T-cell (primary cell): Measurements from ENCODE around the gene APOC3. TPM values are rescaled to one million over a fixed set of nuclear protein-coding genes. Genes with fewer than 3 reads are reported as not detected.

ENCODE experiments used
- ATAC-seq, 4 experiments: fragments of 200-7000 bp in 3 of 4; fragments of 150-1000 bp in 1 of 4; cut with Tn5 transposase; replicated peaks in 1 of 4; 1 replicate in 3 of 4; 2 replicates in 1 of 4; pipeline ENCODE4 v1.10.0; 2021; ENCODE audit warnings: moderate library complexity in 3 of 4, mild to moderate bottlenecking in 2 of 4, moderate number of reproducible peaks in 1 of 4
- CTCF ChIA-PET, 2 donors: fragments of 300-600 bp; sonication (Branson Sonifier 250); formaldehyde crosslinking; loops; one replicate each; lab custom pipeline; 2022; ENCODE audit warnings: antibody characterized with exemption in 2 of 2; lab: Charles Lee
- POLR2A ChIA-PET, 2 donors: fragments of 300-600 bp; sonication (Branson Sonifier 250); formaldehyde crosslinking; loops; one replicate each; lab custom pipeline; 2022; ENCODE audit warnings: antibody characterized with exemption in 2 of 2; lab: Charles Lee
- DNase-seq, 35 experiments: peaks; one replicate each; pipeline versions ENCODE4 v3.0.0 to v3.0.0-alpha.2; 2013 to 2023
- H3K27ac ChIP-seq: one replicate; pipeline ENCODE4 v1.5.1; 2013; ENCODE audit warnings: low read length
- H3K27me3 ChIP-seq, 2 experiments: replicated peaks in 1 of 2; 1 replicate in 1 of 2; 2 replicates in 1 of 2; pipeline versions ENCODE4 v1.6.1 to v1.7.0; 2013; ENCODE audit warnings: low read length in 1 of 2, mixed read lengths in 1 of 2; ENCODE audit not compliant: control insufficient read depth in 2 of 2, insufficient read depth in 2 of 2; ENCODE audit errors: extremely low read depth in 1 of 2
- H3K36me3 ChIP-seq, 2 donors: 1 replicate in 1 of 2; 2 replicates in 1 of 2; pipeline versions ENCODE4 v1.6.1 to v1.7.0; 2013; ENCODE audit warnings: low read length in 1 of 2; ENCODE audit not compliant: control insufficient read depth in 2 of 2, insufficient read depth in 1 of 2; ENCODE audit errors: extremely low read depth in 1 of 2
- H3K4me1 ChIP-seq, 2 experiments: 1 replicate in 1 of 2; 2 replicates in 1 of 2; pipeline versions ENCODE4 v1.6.1 to v1.7.0; 2013; ENCODE audit warnings: low read length in 2 of 2, mixed read lengths in 1 of 2; ENCODE audit not compliant: insufficient read depth in 2 of 2, control insufficient read depth in 1 of 2; ENCODE audit errors: extremely low read depth in 1 of 2
- H3K4me3 ChIP-seq, 2 donors: 1 replicate in 1 of 2; 2 replicates in 1 of 2; pipeline versions ENCODE4 v1.5.1 to v1.7.0; 2013; ENCODE audit warnings: mild to moderate bottlenecking in 2 of 2, low read length in 1 of 2, moderate library complexity in 1 of 2; ENCODE audit not compliant: control insufficient read depth in 1 of 2; ENCODE audit errors: extremely low read depth in 1 of 2
- H3K9me3 ChIP-seq: 2 replicates; pipeline ENCODE4 v1.7.0; 2013
- H3K27ac Mint-ChIP-seq, 2 donors: one replicate each; pipeline ENCODE4 v1.8.0; 2020 to 2021; ENCODE audit warnings: mild to moderate bottlenecking in 2 of 2, mixed read lengths in 2 of 2
- H3K27me3 Mint-ChIP-seq, 2 donors: one replicate each; pipeline ENCODE4 v1.8.0; 2021 to 2022; ENCODE audit warnings: mixed read lengths in 2 of 2
- H3K36me3 Mint-ChIP-seq: one replicate; pipeline ENCODE4 v1.8.0; 2021; ENCODE audit warnings: mixed read lengths
- H3K4me1 Mint-ChIP-seq, 3 donors: one replicate each; pipeline ENCODE4 v1.8.0; 2020 to 2022; ENCODE audit warnings: mixed read lengths in 3 of 3, mild to moderate bottlenecking in 1 of 3
- H3K4me3 Mint-ChIP-seq, 3 donors: one replicate each; pipeline ENCODE4 v1.8.0; 2020 to 2022; ENCODE audit warnings: mild to moderate bottlenecking in 3 of 3, mixed read lengths in 3 of 3, moderate library complexity in 3 of 3
- H3K9me3 Mint-ChIP-seq, 3 donors: one replicate each; pipeline ENCODE4 v1.8.0; 2020 to 2022; ENCODE audit warnings: mixed read lengths in 3 of 3
- WGBS: methylation state at CpG from one replicate; pipeline ENCODE4 v1.1.5; 2013; ENCODE audit warnings: missing lambda C conversion rate; ENCODE audit not compliant: insufficient coverage; 5-methylcytosine and 5-hydroxymethylcytosine counted together
- total RNA-seq, 35 experiments: library from RNA in 6 of 35; stranded (reverse) in 6 of 35; fragments of 120-200 nt in 1 of 35; gene quantifications; one replicate each; pipeline versions ENCODE4 v1.2.1 to v1.2.4 and lab custom pipeline; 2013 to 2026

APOC3 gene
- total RNA-seq, 5 donors from 2014 or later (not counting 1 experiment from before 2014, with no cell fraction given), result 3.3 to 4.1 (median 3.7) TPM; not detected in 2

DNA sequence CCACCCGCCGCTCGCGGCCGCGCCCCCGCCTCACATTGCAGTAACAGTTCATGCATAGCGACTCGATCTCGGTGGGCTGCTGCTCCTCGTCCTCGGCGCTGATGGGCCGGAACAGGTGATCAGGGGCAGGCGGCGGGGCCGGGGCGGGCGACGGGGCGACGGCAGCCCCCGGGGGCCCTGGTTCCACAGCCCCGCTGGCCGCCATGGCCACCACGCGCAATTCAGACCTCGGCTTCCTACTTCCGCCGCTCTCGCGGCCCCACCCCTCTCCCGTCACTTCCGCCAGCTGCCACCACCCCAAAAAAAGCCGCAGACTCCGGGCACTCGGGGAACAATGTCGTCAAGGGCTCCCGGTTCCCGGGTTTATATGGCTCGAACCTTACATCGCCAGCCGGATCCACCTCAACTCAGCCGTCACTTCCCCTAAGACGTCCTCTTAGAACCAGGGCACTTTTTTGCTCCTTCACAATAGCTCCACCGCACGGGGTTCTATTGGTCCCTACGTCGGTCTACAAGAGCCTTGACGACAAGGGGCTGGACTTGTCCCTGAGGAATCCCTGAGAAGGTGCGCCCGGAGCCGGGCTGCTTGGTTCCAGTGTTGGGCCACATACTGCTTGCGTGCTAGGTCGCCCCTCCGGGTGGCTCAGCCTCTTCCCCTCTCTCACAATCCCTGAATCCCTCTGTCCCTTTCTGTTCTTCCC, 41.8 kb upstream of the APOC3 start, which contains the start of gene ZPR1:
TSS of gene ZPR1 (minus strand) at position 238 of the 701 bp plus-strand sequence. CDS start at position 205, 33 bp downstream.
- Histone ChIP-seq H3K9me3 (no peaks in the 10 kb centered on the region), H3K27me3 (peaks cover 0 to 11% of the 10 kb centered on the region in 2 experiments), H3K4me1 (peaks cover 9 to 37% of the 10 kb centered on the region in 2 experiments), H3K4me3 (peak within 1 kb of the TSS; percentile 82 to 93), H3K27ac (peak within 1 kb of the TSS; percentile 79), H3K36me3 (peaks cover 4 to 39% of the 10 kb centered on the region in 2 donors)
- POLR2A ChIA-PET, result interaction anchor here (0.6 to 2.3 kb wide), 12 partner anchors 12 to 540 kb away, joined by 3 to 9 read pairs (median 4); partner anchors contain the start of genes PAFAH1B2 (in 2 of the 2) and CEP164 (in 1 of the 2)
- DNase-seq (peak; percentile 65 to 91 (median 84)), ATAC-seq (peak; percentile 89 to 93 (median 90))
- peaks cover 44 to 62% (median 60%) of the 10 kb centered on the region in 3 donors for H3K4me1 Mint-ChIP-seq
- H3K36me3 Mint-ChIP-seq, result peaks cover 38% of the 10 kb centered on the region
- WGBS, result 1% methylated on average over 51 of the region's 56 CpGs
- no peaks in the 10 kb centered on the region for H3K27me3 Mint-ChIP-seq
- no peaks in the 10 kb centered on the region for H3K9me3 Mint-ChIP-seq
- CTCF ChIA-PET, result interaction anchor here in 1 of 2 donors (0.7 to 2.3 kb wide), 8 partner anchors 11 to 439 kb away, joined by 3 to 14 read pairs (median 3); partner anchors contain the start of genes BUD13 and PAFAH1B2
- H3K4me3 Mint-ChIP-seq, result peak within 1 kb of the TSS; percentile 82 to 97 (median 93)
- peak within 1 kb of the TSS; percentile 94 to 96 for H3K27ac Mint-ChIP-seq

DNA sequence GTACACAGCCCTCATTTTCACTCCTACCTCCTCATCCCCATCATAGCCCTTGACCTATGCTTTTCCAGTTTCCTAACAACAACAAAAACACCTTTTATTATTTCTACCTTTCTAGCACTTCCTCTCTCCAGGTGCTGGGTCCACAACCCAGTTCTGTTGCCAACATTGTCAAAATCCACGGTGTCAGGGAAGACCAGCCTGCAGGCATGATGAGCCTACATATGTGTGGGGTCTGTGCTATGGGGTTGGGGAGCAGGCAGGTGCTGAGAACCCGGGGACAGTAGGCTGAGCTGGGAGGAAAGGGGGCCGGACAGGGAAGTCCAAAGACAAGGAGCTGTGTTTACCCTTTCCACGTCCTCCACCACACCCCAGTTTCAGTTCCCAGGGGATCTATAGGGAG, 41.2 kb upstream of the APOC3 start:
- ChIA-PET CTCF (interaction anchor here (0.6 to 2.3 kb wide), 6 partner anchors 25 to 356 kb away, joined by 3 to 14 read pairs (median 4); partner anchors contain the start of gene PAFAH1B2 (in 1 of the 2)), POLR2A (interaction anchor here (0.6 to 1.8 kb wide), 7 partner anchors 15 to 539 kb away, joined by 3 to 6 read pairs (median 3); partner anchors contain the start of genes PAFAH1B2 (in 2 of the 2) and CEP164 (in 1 of the 2))
- H3K4me1 ChIP-seq, result peaks cover 9 to 37% of the 10 kb centered on the region in 2 experiments
- Mint-ChIP-seq H3K36me3 (peaks cover 32% of the 10 kb centered on the region), H3K4me3 (peak overlapping the region; percentile 82 to 97 (median 93)), H3K4me1 (peaks cover 44 to 56% (median 56%) of the 10 kb centered on the region in 3 donors), H3K27ac (peak overlapping the region; percentile 94 to 96), H3K27me3 (no peaks in the 10 kb centered on the region), H3K9me3 (no peaks in the 10 kb centered on the region)
- no CpG with 5 or more reads among the region's 4 CpGs for WGBS
- peaks cover 0 to 33% of the 10 kb centered on the region in 2 donors for H3K36me3 ChIP-seq
- no peaks in the 10 kb centered on the region for H3K9me3 ChIP-seq
- ATAC-seq, result no peak
- H3K27me3 ChIP-seq, result peaks cover 0 to 11% of the 10 kb centered on the region in 2 experiments
- H3K4me3 ChIP-seq, result peak overlapping the region; percentile 82 to 93
- no peak for DNase-seq
- peak overlapping the region; percentile 79 for H3K27ac ChIP-seq

DNA sequence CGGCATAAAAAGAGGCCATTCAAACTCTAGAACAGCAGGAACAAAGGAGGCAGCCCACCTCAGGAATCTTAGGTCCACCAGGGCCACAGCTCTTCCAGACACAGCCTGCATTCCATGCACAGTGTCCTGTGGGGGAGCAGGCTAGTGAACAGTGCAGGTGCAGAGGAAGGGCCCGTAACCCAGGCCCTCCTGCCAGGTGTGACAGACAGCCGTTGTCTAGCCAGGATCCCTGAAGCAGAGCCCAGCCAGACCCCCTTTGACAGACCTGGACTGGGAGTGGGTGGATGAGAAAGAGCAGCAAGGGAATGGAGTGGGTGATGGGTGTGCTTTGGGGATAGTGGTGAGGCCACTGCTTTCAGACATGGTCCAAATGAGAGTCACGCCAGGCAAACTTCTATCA, 40.7 kb upstream of the APOC3 start:
- Mint-ChIP-seq H3K4me1 (peaks cover 44 to 56% (median 55%) of the 10 kb centered on the region in 3 donors), H3K9me3 (no peaks in the 10 kb centered on the region), H3K27ac (peak overlapping the region in 1 of 2 donors; percentile 6), H3K27me3 (no peaks in the 10 kb centered on the region), H3K36me3 (peaks cover 31% of the 10 kb centered on the region), H3K4me3 (peak overlapping the region; percentile 82 to 97 (median 93))
- peaks cover 0 to 28% of the 10 kb centered on the region in 2 donors for H3K36me3 ChIP-seq
- H3K9me3 ChIP-seq, result no peaks in the 10 kb centered on the region
- no peak for ATAC-seq
- POLR2A ChIA-PET, result no interaction called here
- H3K4me3 ChIP-seq, result no peak overlapping the region
- H3K27me3 ChIP-seq, result peaks cover 0 to 11% of the 10 kb centered on the region in 2 experiments
- CTCF ChIA-PET, result interaction anchor here (0.6 to 1.3 kb wide), 2 partner anchors 34 to 355 kb away, joined by 3 read pairs; partner anchors contain the start of gene PAFAH1B2 (in 1 of the 2)
- WGBS, result 100% methylated on average over 2 of the region's 4 CpGs
- peaks cover 9 to 37% of the 10 kb centered on the region in 2 experiments for H3K4me1 ChIP-seq
- no peak overlapping the region for H3K27ac ChIP-seq
- no peak for DNase-seq

DNA sequence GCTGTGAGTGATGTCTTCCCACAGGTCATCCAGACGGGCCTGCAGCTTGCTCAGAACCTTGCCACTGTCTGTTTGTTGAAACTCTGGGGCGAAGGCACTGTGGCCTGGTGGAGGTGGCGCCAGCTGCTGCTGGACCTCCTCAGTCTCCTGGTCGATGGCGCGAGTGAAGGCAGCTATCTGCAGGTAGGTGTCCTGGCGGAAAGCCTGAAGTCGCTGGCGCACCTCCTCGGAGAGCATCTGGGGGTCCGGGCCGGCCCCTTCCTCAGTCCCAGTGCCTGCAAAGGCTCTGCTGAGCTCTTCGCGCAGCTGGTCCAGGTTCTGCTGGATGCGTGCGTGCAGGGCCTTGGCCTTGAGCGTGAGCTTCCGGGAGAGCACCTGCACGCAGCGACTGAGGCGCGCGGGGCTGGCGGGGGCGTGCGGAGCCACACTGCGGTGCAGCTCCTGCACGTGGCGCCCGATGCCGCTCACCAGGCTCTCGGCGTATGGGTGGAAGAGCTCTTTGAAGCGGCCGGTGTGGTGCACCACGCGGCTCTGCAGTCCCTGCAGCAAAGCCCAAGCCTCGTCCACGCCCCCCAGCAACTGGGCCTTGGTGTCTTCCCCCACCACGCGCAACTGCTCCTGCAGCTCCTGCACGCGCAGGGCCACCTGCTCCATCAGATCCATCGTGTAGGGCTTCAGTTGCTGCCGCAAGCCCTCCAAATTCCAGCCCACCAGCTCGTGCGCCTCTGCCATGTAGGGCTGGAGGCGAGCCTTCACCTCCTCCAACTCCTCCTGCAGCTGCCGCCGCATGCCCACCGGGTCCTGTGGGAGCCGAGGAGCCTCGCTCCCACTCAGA, 39.3 kb upstream of the APOC3 start:
- peaks cover 0 to 11% of the 10 kb centered on the region in 2 experiments for H3K27me3 ChIP-seq
- ATAC-seq (no peak), DNase-seq (no peak)
- Mint-ChIP-seq H3K36me3 (peaks cover 16% of the 10 kb centered on the region), H3K4me1 (peaks cover 37 to 44% (median 42%) of the 10 kb centered on the region in 3 donors), H3K27me3 (peaks cover 0 to 4% of the 10 kb centered on the region in 2 donors), H3K4me3 (peak overlapping the region in 1 of 3 donors; percentile 41), H3K9me3 (no peaks in the 10 kb centered on the region), H3K27ac (peak overlapping the region in 1 of 2 donors; percentile 16)
- no peak overlapping the region for H3K27ac ChIP-seq
- peaks cover 9 to 37% of the 10 kb centered on the region in 2 experiments for H3K4me1 ChIP-seq
- ChIA-PET POLR2A (no interaction called here), CTCF (interaction anchor here (0.5 to 3.0 kb wide), 24 partner anchors 9 to 476 kb away, joined by 3 to 38 read pairs (median 4); partner anchors contain the start of gene SIDT2 (in 1 of the 2))
- peaks cover 0 to 14% of the 10 kb centered on the region in 2 donors for H3K36me3 ChIP-seq
- no peak overlapping the region for H3K4me3 ChIP-seq
- no peaks in the 10 kb centered on the region for H3K9me3 ChIP-seq
- WGBS, result 85% methylated on average over 48 of the region's 53 CpGs

DNA sequence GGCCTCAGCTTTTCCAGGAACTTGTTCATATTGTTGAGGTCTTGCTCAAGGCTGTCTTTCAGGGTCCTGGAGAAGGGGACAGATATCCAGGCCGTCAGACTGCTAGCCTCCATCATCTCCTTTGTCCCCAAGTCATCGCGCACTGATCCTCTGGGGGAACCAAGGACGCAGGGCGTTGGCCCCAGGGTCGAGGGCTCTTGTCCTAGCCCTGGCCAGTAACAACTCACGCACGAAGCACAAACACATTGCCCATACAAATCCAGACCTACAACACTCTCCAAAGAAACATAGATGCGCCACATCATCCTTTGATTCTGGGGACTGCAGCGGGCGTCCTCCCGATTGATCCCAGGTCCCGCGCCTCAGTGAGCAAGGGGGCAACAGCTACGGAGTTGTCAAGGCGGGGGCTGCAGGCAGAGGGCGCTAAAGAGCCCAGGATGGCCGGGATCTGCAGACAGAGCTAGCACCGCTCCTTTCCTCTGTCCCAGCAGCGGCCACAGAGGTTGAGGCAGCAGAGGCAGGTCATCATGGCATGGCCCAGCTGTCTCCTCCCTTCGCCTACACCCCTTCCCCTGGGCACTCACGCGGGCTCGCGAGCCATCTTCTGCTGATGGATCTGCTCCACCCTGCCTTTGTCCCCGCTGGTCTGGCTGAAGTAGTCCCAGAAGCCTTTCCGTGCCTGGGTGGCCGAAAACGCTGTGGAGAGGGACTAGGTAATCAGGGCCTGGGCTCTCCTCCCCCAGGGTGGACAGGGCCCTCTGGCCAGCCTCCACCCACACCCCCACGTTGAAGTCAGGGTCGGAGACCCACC, 38.5 kb upstream of the APOC3 start:
- CTCF ChIA-PET, result interaction anchor here (0.5 to 3.0 kb wide), 20 partner anchors 11 to 439 kb away, joined by 3 to 38 read pairs (median 4); partner anchors contain the start of gene SIDT2 (in 1 of the 2)
- peaks cover 9 to 36% of the 10 kb centered on the region in 2 experiments for H3K4me1 ChIP-seq
- H3K27ac ChIP-seq, result no peak overlapping the region
- Mint-ChIP-seq H3K27me3 (peaks cover 0 to 4% of the 10 kb centered on the region in 2 donors), H3K4me3 (peak overlapping the region in 2 of 3 donors; percentile 31 to 41), H3K4me1 (peaks cover 32 to 36% (median 34%) of the 10 kb centered on the region in 3 donors), H3K9me3 (no peaks in the 10 kb centered on the region), H3K36me3 (peaks cover 8% of the 10 kb centered on the region), H3K27ac (peak overlapping the region in 1 of 2 donors; percentile 16)
- H3K9me3 ChIP-seq, result no peaks in the 10 kb centered on the region
- H3K4me3 ChIP-seq, result peak overlapping the region in 1 of 2 donors; percentile 40
- peaks cover 0 to 6% of the 10 kb centered on the region in 2 donors for H3K36me3 ChIP-seq
- peak; percentile 16 to 84 (median 68) for DNase-seq
- ATAC-seq, result peak; percentile 42 to 62 (median 52)
- POLR2A ChIA-PET, result interaction anchor here (0.7 to 1.5 kb wide), 2 partner anchors 45 to 286 kb away, joined by 3 read pairs; no protein-coding TSS in a partner anchor
- peaks cover 0 to 11% of the 10 kb centered on the region in 2 experiments for H3K27me3 ChIP-seq
- WGBS, result 34% methylated on average over 30 of the region's 31 CpGs
